GM12875 (cell line): ENCODE data around the gene UCK1.

ENCODE experiments used
- H3K4me3 ChIP-seq: one replicate; pipeline ENCODE4 v1.5.1; 2011; ENCODE audit warnings: low read depth, low read length, control low read depth
- TF ChIP-seq, protein P1 (sequence below): IDR thresholded peaks from 2 replicates; pipeline ENCODE4 v1.5.1; 2011; ENCODE audit warnings: low read depth, mild to moderate bottlenecking, control low read depth, inconsistent platforms, low read length, moderate library complexity, borderline replicate concordance; ENCODE audit not compliant: insufficient read depth

Gene UCK1

DNA sequence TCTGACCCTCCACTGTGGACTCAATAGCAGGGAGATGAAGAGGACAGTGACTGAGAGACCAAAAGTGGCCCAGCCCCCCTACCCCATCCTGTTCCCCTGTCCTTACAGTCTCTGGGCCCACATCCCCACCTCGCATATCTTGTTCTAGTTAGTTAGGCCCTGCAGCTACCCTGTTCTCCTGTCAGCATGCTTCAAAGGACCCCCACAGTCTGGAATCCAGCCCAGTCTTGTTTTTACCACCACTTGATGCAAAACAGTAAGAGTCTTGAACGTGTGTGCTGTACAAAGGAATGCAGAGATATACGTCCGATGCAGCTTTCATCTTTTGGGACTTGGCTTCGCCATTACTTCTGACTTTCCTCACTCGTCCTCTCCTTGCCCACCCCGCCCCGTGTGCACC lies 40.5 kb downstream of the UCK1 start:
- TF ChIP-seq, protein P1, sequence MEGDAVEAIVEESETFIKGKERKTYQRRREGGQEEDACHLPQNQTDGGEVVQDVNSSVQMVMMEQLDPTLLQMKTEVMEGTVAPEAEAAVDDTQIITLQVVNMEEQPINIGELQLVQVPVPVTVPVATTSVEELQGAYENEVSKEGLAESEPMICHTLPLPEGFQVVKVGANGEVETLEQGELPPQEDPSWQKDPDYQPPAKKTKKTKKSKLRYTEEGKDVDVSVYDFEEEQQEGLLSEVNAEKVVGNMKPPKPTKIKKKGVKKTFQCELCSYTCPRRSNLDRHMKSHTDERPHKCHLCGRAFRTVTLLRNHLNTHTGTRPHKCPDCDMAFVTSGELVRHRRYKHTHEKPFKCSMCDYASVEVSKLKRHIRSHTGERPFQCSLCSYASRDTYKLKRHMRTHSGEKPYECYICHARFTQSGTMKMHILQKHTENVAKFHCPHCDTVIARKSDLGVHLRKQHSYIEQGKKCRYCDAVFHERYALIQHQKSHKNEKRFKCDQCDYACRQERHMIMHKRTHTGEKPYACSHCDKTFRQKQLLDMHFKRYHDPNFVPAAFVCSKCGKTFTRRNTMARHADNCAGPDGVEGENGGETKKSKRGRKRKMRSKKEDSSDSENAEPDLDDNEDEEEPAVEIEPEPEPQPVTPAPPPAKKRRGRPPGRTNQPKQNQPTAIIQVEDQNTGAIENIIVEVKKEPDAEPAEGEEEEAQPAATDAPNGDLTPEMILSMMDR = no peak
- no peak overlapping the region for H3K4me3 ChIP-seq

DNA sequence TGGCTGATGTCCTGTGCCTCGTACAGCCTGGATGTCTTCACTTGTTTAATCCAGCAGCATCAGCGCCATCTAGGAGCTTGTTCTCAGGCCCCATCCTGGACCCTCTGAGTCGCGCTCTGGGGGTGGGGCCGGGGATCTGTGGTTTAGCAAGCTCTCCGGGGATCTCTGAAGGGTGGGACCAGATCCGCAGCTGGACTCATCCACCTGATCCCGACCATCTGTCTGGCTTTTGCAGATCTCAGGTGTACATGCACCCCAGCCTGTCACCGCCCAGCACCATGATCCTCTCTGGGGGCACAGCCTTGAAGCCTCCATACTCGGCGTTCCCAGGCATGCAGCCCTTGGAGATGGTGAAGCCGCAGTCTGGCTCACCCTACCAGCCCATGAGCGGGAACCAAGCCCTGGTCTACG lies 43.4 kb downstream of the UCK1 start:
- TF ChIP-seq, protein P1 = no peak
- H3K4me3 ChIP-seq = no peak overlapping the region

GRCh38 chr9:131487001-131487400 lies 44.1 kb downstream of the UCK1 start:
- TF ChIP-seq, protein P1 = no peak
- H3K4me3 ChIP-seq = no peak overlapping the region

DNA sequence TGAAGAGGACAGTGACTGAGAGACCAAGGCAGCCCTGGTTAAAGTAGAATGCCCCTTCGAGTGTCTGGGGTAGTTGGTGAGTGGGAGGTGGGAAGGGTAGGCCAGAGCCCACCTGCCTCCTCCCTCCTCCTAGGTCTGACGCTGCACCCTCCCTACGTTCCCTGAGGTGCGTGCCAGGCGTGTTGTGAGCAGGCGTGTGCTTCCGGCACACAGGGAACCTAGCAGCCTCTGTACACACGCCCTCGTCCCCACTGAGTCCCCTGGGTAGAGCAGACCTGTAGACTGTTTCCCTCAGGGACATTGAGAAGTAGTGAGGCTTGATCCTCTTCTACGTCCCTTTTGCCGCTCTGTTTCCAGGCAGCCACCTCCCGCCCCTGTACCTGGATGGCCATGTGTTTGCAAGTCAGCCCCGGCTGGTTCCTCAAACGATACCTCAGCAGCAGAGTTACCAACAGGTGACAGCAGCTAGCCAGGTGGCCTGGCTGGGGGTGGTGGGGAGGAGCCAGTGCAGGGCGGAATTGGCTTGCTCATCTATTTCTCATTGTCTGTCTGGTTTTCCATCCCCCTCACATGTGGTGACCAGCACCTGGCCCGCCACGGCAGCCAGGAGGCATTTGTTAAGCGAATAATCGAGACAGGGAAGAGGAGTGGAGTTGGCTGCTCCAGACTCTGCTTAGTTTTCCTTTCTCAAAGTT lies 45.2 kb downstream of the UCK1 start:
- TF ChIP-seq, protein P1 = no peak
- H3K4me3 ChIP-seq = no peak overlapping the region

DNA sequence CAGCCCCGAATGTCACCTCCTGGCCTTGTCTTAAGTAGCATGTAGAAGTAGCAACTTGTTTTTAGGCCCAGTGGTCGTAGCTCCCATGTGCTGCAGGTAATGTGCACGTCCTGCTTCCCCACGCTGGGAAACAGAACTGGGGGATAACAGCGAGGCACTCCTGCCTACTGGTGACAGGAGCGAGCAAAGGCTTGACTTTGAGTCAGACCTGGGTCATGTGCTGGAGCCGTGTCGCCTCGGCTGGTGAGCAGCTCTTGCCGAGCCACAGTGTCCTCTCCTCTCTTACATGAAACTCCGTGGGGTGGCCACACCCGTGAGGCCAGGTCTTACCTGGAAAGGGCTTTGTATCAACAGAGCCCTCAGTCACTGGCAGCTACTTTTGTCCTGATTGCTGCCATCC lies 45.9 kb downstream of the UCK1 start:
- no peak overlapping the region for H3K4me3 ChIP-seq
- TF ChIP-seq, protein P1 = no peak

DNA sequence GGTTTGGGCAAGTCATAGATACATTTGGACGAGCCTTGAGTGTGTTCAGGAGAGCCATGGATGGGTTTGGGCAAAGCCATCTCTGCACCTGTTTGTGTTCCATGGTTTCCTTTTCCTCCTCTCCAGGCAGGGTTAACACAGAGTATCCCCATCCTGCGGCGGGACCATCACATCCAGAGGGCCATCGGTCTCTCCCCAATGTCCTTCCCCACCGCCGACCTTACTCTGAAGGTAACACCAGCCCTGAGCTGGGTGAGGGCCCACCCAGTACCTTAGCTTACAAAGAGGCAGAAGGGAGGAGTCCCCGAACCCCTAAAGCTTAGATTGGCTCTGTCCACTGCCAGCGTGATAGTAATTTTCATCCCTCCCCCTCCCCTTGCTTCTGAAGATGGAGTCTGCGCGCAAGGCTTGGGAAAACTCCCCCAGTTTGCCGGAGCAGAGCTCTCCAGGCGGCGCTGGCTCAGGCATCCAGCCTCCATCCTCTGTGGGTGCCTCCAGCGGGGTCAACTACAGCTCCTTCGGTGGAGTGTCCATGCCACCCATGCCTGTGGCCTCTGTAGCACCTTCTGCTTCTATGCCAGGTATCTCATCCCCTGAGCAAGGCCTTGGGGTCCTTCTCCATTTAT lies 46.4 kb downstream of the UCK1 start:
- no peak overlapping the region for H3K4me3 ChIP-seq

More for the DNA sequence above, 46.4 kb downstream of the UCK1 start:
- TF ChIP-seq, protein P1 = no peak
